Endothelial cell (in vitro differentiated cells): Measurements from ENCODE around the gene ZSWIM8. TPM values are rescaled to one million over a fixed set of nuclear protein-coding genes. Genes with fewer than 3 reads are reported as not detected.

ENCODE experiments used
- DNase-seq: peaks from one replicate; pipeline ENCODE4 v3.0.0; 2021; ENCODE audit warnings: low spot score
- H3K27ac Mint-ChIP-seq: one replicate; pipeline ENCODE4 v1.8.0; 2021; ENCODE audit warnings: mixed read lengths, inconsistent platforms; ENCODE audit not compliant: unreplicated experiment
- H3K27me3 Mint-ChIP-seq: one replicate; pipeline ENCODE4 v1.8.0; 2021; ENCODE audit warnings: mild to moderate bottlenecking, moderate library complexity, mixed read lengths, inconsistent platforms; ENCODE audit not compliant: unreplicated experiment
- H3K36me3 Mint-ChIP-seq: one replicate; pipeline ENCODE4 v1.8.0; 2021; ENCODE audit warnings: mild to moderate bottlenecking, low read depth, mixed read lengths, inconsistent platforms; ENCODE audit not compliant: unreplicated experiment
- H3K4me1 Mint-ChIP-seq: one replicate; pipeline ENCODE4 v1.8.0; 2021; ENCODE audit warnings: mild to moderate bottlenecking, mixed read lengths, inconsistent platforms; ENCODE audit not compliant: unreplicated experiment
- H3K4me3 Mint-ChIP-seq: one replicate; pipeline ENCODE4 v1.8.0; 2021; ENCODE audit warnings: mild to moderate bottlenecking, mixed read lengths, inconsistent platforms; ENCODE audit not compliant: unreplicated experiment
- H3K9me3 Mint-ChIP-seq: one replicate; pipeline ENCODE4 v1.8.0; 2021; ENCODE audit warnings: mixed read lengths, inconsistent platforms; ENCODE audit not compliant: unreplicated experiment
- CTCF ChIP-seq: fragments of 200-600 bp; sonication (generic); IDR thresholded peaks from one replicate; pipeline ENCODE4 v1.5.0; 2021; ENCODE audit warnings: antibody characterized with exemption; ENCODE audit not compliant: unreplicated experiment
- total RNA-seq: library from RNA; stranded (reverse); fragmentation: NEBNext Ultra II Directional; extraction: Animal tissue kit (Norgen Biotek cat#: 25700); gene quantifications from one replicate; pipeline ENCODE4 v1.2.1, GENCODE V29; 2021; ENCODE audit not compliant: unreplicated experiment

The ZSWIM8 gene
- total RNA-seq, 1 donor from 2014 or later = 176 TPM

GRCh38 chr10:73838827-73839226, 53.4 kb downstream of the ZSWIM8 start:
- Mint-ChIP-seq H3K27ac (no peak overlapping the region), H3K9me3 (no peaks in the 10 kb centered on the region), H3K4me1 (peaks cover 17% of the 10 kb centered on the region), H3K27me3 (peaks cover 8% of the 10 kb centered on the region), H3K4me3 (peak overlapping the region; percentile 31), H3K36me3 (peaks cover 41% of the 10 kb centered on the region)
- DNase-seq = no peak
- no peak for TF ChIP-seq CTCF

GRCh38 chr10:73839276-73839966, 54.0 kb downstream of the ZSWIM8 start:
- peaks cover 42% of the 10 kb centered on the region for H3K36me3 Mint-ChIP-seq
- DNase-seq = no peak
- H3K4me3 Mint-ChIP-seq = no peak overlapping the region
- H3K4me1 Mint-ChIP-seq = peaks cover 17% of the 10 kb centered on the region
- H3K27ac Mint-ChIP-seq = no peak overlapping the region
- H3K9me3 Mint-ChIP-seq = no peaks in the 10 kb centered on the region
- no peak for TF ChIP-seq CTCF
- peaks cover 8% of the 10 kb centered on the region for H3K27me3 Mint-ChIP-seq

- Mint-ChIP-seq H3K4me1 (peaks cover 17% of the 10 kb centered on the region), H3K9me3 (no peaks in the 10 kb centered on the region), H3K27ac (peak overlapping the region; percentile 97), H3K36me3 (peaks cover 37% of the 10 kb centered on the region), H3K4me3 (no peak overlapping the region), H3K27me3 (peaks cover 8% of the 10 kb centered on the region)
- no peak for TF ChIP-seq CTCF
- DNase-seq = no peak
Observed at GRCh38 chr10:73840056-73840402, 54.6 kb downstream of the ZSWIM8 start.

GRCh38 chr10:73840403-73841060, 55.1 kb downstream of the ZSWIM8 start:
- Mint-ChIP-seq H3K36me3 (peaks cover 36% of the 10 kb centered on the region), H3K4me1 (peaks cover 17% of the 10 kb centered on the region), H3K9me3 (no peaks in the 10 kb centered on the region), H3K27ac (peak overlapping the region; percentile 97), H3K27me3 (peaks cover 10% of the 10 kb centered on the region), H3K4me3 (no peak overlapping the region)
- DNase-seq = no peak
- TF ChIP-seq CTCF = no peak

GRCh38 chr10:73841061-73841421, 55.6 kb downstream of the ZSWIM8 start:
- Mint-ChIP-seq H3K4me1 (peaks cover 17% of the 10 kb centered on the region), H3K27ac (peak overlapping the region; percentile 97), H3K36me3 (peaks cover 38% of the 10 kb centered on the region), H3K27me3 (peaks cover 10% of the 10 kb centered on the region), H3K4me3 (no peak overlapping the region), H3K9me3 (no peaks in the 10 kb centered on the region)
- no peak for TF ChIP-seq CTCF
- DNase-seq = no peak
